Bronchial epithelial cell (primary cell): Measurements from ENCODE around the gene TBC1D8B. TPM values are rescaled to one million over a fixed set of nuclear protein-coding genes. Genes with fewer than 3 reads are reported as not detected.
"Not testable (repeated sequence)": the region's sequence is repeated elsewhere in the genome, so short reads cannot be mapped to it uniquely, and the experiment has no call there.

Source experiments
- DNase-seq: peaks from one replicate; pipeline ENCODE4 v3.0.0-alpha.2; 2010; ENCODE audit warnings: low read depth
- FAIRE-seq: peaks from 2 replicates; lab custom pipeline; 2011; peaks lifted over from hg19 to GRCh38; lab: Jason Lieb, UNC
- H3K27me3 ChIP-seq: 2 replicates; pipeline ENCODE4 v1.5.1; 2011; ENCODE audit warnings: low read length; ENCODE audit not compliant: control insufficient read depth, insufficient read depth
- H3K36me3 ChIP-seq: 2 replicates; pipeline ENCODE4 v1.5.1; 2011; ENCODE audit warnings: low read length; ENCODE audit not compliant: control insufficient read depth, insufficient read depth
- H3K4me3 ChIP-seq: 2 replicates; pipeline ENCODE4 v1.5.1; 2011; ENCODE audit warnings: mild to moderate bottlenecking, low read depth, low read length, control low read depth
- CTCF ChIP-seq: IDR thresholded peaks from 2 replicates; pipeline ENCODE4 v1.5.1; 2011; ENCODE audit warnings: mild to moderate bottlenecking, moderate library complexity, low read length, control low read depth, inconsistent platforms; ENCODE audit not compliant: insufficient read depth, severe bottlenecking
- total RNA-seq: library from RNA; depleted of rRNA; stranded (reverse); fragments of >200 nt; gene quantifications from 2 replicates; pipeline ENCODE4 v1.2.1, GENCODE V29; 2014

The TBC1D8B gene
- total RNA-seq, 1 donor from 2014 or later = 2.6 TPM

DNA sequence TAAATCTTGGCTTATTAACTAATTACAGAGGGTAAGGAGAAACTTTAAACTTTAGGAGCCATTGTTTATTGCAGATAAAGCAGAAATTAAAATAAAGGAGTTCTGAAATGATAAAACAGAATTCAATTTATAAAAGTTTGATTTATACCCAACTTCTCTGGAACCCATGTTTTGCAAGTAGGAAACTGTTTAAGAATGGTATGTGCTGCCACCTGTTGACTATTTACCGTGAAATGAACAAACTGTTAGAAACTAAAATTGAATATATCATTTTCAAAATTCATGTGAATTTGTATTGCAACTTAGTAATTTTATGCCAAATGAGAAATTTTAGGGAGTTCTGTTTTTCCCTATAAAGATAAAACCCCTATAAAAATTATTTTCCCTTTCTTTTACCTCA is 11.0 kb upstream of the TBC1D8B start:
- peak; percentile 16 for DNase-seq
- no peak for TF ChIP-seq CTCF
- H3K4me3 ChIP-seq = no peak overlapping the region
- no peak for FAIRE-seq
- H3K27me3 ChIP-seq = no peaks in the 10 kb centered on the region
- no peaks in the 10 kb centered on the region for H3K36me3 ChIP-seq

DNA sequence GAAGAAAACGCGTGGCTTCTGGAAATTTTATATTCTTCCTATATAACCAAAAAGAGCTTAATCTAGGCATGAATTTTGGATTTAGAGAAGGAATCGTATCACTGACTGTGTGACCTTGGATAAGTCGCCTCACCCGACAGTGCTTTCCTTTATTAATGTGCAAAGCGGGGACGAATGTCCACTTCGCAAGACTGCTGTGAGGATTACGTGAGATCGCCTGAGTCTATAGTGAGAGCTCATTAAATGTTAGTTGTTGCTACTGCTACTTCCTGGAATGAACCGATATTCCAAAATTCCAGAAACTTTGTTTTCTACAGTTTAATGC is 448 bp upstream of the TBC1D8B start:
- DNase-seq = no peak
- Histone ChIP-seq H3K4me3 (peak overlapping the region; percentile 74), H3K36me3 (no peaks in the 10 kb centered on the region), H3K27me3 (no peaks in the 10 kb centered on the region)
- TF ChIP-seq CTCF = no peak
- no peak for FAIRE-seq

DNA sequence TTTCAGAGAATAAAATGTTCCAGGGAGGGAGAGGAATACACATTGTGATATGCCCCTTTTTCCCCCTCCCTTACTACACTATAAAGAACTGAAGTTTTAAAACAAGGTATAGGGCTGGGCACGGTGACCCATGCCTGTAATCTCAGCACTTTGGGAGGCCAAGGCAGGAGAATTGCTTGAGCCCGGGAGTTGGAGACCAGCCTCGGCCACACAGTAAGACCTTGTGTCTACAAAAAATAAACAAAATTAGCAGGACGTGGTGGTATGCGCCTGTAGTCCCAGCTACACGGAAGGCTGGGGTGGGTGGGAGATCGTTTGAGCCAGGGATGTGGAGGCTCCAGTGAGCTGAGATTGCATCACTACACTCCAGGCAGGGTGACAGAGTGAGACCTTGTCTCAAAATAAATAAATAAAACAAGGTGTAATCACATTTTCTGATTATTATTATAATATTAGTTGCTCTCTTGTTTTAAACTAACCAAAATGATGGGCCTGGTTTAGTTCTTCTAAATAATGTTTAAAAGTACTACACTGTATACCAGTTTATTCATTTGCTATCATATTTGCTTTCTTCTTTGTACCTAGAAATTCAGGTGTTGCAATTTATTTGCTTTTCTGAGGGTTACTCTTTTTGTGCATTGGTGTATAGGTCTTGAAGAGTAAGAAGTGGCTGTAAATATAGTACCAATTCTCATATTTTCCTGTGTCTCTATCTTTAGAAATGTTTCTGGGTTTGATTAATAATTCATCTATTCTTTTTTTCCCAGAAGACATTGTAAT is 8.8 kb downstream of the TBC1D8B start:
- Histone ChIP-seq H3K27me3 (no peaks in the 10 kb centered on the region), H3K36me3 (no peaks in the 10 kb centered on the region), H3K4me3 (no peak overlapping the region)
- DNase-seq = no peak
- FAIRE-seq = no peak
- no peak for TF ChIP-seq CTCF

GRCh38 chrX:106812930-106813329 is 10.5 kb downstream of the TBC1D8B start:
- DNase-seq = not testable (repeated sequence)

GRCh38 chrX:106814093-106814492 is 11.6 kb downstream of the TBC1D8B start:
- H3K27me3 ChIP-seq, FAIRE-seq, H3K4me3 ChIP-seq, DNase-seq, H3K36me3 ChIP-seq: not testable (repeated sequence)

More at GRCh38 chrX:106812930-106813329, 10.5 kb downstream of the TBC1D8B start:
- not testable (repeated sequence) for FAIRE-seq, H3K36me3 ChIP-seq, H3K27me3 ChIP-seq, H3K4me3 ChIP-seq

DNA sequence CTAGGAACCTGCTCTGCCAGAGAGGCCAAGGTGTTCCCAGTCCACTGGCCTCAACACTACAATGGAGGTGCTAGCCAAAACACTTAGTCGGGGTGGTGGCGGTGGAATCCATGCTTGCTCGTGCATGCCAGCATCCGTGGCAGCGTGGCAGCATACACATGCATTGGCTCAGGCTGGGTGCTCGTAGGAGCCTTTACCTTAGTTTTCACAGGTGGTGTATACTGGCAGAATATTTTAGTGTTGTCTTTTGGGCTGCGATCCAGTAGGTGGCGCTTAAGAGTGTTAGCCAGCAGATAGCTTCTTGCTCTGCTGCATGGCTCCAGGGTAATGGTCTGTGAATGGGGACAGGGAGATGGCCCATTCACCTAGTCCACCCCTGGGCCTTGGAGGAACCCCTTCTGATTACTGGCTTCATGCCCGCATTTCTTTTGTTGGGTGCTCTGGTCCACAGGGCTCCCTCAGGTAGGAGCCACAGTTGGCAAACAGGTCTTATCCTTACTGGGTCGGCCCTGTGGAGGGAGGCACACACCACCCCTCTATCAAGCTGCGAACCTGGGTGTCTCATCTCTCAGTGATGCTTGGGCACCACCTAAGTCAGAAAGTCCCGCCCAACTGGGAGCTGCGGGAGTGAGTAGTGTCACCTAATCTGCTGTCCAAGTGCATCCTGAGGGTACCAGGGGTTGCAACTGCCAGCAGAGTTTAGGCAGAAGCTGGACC is 60.7 kb downstream of the TBC1D8B start:
- no peaks in the 10 kb centered on the region for H3K36me3 ChIP-seq
- H3K27me3 ChIP-seq = no peaks in the 10 kb centered on the region
- DNase-seq = peak; percentile 14
- TF ChIP-seq CTCF = peak; percentile 65
- H3K4me3 ChIP-seq = no peak overlapping the region
- FAIRE-seq = peak; percentile 32

GRCh38 chrX:106863697-106864096 is 61.2 kb downstream of the TBC1D8B start:
- FAIRE-seq (no peak), DNase-seq (no peak)
- TF ChIP-seq CTCF = no peak
- no peaks in the 10 kb centered on the region for H3K36me3 ChIP-seq
- H3K4me3 ChIP-seq = no peak overlapping the region
- H3K27me3 ChIP-seq = no peaks in the 10 kb centered on the region

DNA sequence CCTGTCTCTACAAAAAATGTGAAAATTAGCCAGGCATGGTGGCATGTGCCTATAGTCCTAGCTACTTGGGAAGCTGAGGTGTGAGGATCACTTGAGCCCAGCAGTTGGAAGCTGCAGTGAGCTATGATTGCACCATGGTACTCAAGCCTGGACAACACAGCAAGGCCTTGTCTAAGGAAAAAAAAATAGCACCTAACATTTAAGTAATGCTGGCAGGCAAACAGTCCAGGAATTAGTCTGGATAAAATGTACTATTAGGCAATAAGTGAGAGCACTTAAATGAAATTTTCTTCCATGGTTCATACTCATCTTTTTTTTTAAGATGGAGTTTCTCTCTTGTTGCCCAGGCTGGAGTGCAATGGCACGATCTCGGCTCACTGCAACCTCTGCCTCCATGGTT is 70.3 kb downstream of the TBC1D8B start:
- H3K27me3 ChIP-seq, H3K36me3 ChIP-seq, FAIRE-seq, DNase-seq, H3K4me3 ChIP-seq: not testable (repeated sequence)
